ENCODE data around the gene APRT.

The APRT gene

GRCh38 chr16:88806491-88807111 is 5.1 kb downstream of the APRT start:
- no peaks in the 10 kb centered on the region for H3K27me3 ChIP-seq (ENCODE audit: low read depth, low read length)
- peaks cover 51% of the 10 kb centered on the region for H3K79me2 ChIP-seq (ENCODE audit: low read length)
- peaks cover 47% of the 10 kb centered on the region for H3K36me3 ChIP-seq (replicated peaks; ENCODE audit: low read depth, low read length)
- no peak overlapping the region for H3K9ac ChIP-seq (ENCODE audit: low read length)
- H3K4me1 ChIP-seq (ENCODE audit: low read length), result peaks cover 23% of the 10 kb centered on the region
- H2AFZ ChIP-seq (ENCODE audit: low read depth, low read length), result no peak overlapping the region
- TF ChIP-seq EZH2phosphoT487 (IDR thresholded peaks at IDR 0.05; ENCODE audit: low read depth) (no peak), CTCF (IDR thresholded peaks at IDR 0.05; ENCODE audit: low read depth, low read length) (no peak)
- H3K9me3 ChIP-seq (ENCODE audit: insufficient read depth, low read length), result no peaks in the 10 kb centered on the region
- no peak overlapping the region for H3K4me2 ChIP-seq (ENCODE audit: low read length)
- no peak overlapping the region for H3K27ac ChIP-seq (ENCODE audit: low read length)
- H3K4me3 ChIP-seq (ENCODE audit: low read length), result no peak overlapping the region
- H4K20me1 ChIP-seq (ENCODE audit: insufficient read depth, low read length), result peaks cover 26% of the 10 kb centered on the region

GRCh38 chr16:88805887-88806393 is 5.8 kb downstream of the APRT start:
- peaks cover 45% of the 10 kb centered on the region for H3K79me2 ChIP-seq (ENCODE audit: low read length)
- H3K9me3 ChIP-seq (ENCODE audit: insufficient read depth, low read length), result no peaks in the 10 kb centered on the region
- no peak overlapping the region for H3K4me3 ChIP-seq (ENCODE audit: low read length)
- no peak for TF ChIP-seq CTCF (IDR thresholded peaks at IDR 0.05; ENCODE audit: low read depth, low read length)
- no peak for TF ChIP-seq EZH2phosphoT487 (IDR thresholded peaks at IDR 0.05; ENCODE audit: low read depth)
- H4K20me1 ChIP-seq (ENCODE audit: insufficient read depth, low read length), result peaks cover 26% of the 10 kb centered on the region
- peaks cover 52% of the 10 kb centered on the region for H3K36me3 ChIP-seq (replicated peaks; ENCODE audit: low read depth, low read length)
- no peak overlapping the region for H3K27ac ChIP-seq (ENCODE audit: low read length)
- H2AFZ ChIP-seq (ENCODE audit: low read depth, low read length), result no peak overlapping the region
- H3K4me2 ChIP-seq (ENCODE audit: low read length), result no peak overlapping the region
- H3K4me1 ChIP-seq (ENCODE audit: low read length), result peaks cover 25% of the 10 kb centered on the region
- H3K27me3 ChIP-seq (ENCODE audit: low read depth, low read length), result no peaks in the 10 kb centered on the region
- H3K9ac ChIP-seq (ENCODE audit: low read length), result no peak overlapping the region

GRCh38 chr16:88805340-88805715 is 6.4 kb downstream of the APRT start:
- Histone ChIP-seq H3K27me3 (ENCODE audit: low read depth, low read length) (no peaks in the 10 kb centered on the region), H3K9ac (ENCODE audit: low read length) (no peak overlapping the region; the same call in 1 of the 2 replicates), H3K27ac (ENCODE audit: low read length) (no peak overlapping the region), H3K36me3 (replicated peaks; ENCODE audit: low read depth, low read length) (peaks cover 52% of the 10 kb centered on the region), H4K20me1 (ENCODE audit: insufficient read depth, low read length) (peaks cover 24% of the 10 kb centered on the region), H3K4me3 (ENCODE audit: low read length) (peak overlapping the region; percentile 78), H2AFZ (ENCODE audit: low read depth, low read length) (no peak overlapping the region), H3K4me2 (ENCODE audit: low read length) (peak overlapping the region; percentile 61), H3K79me2 (ENCODE audit: low read length) (peaks cover 39% of the 10 kb centered on the region), H3K9me3 (ENCODE audit: insufficient read depth, low read length) (no peaks in the 10 kb centered on the region), H3K4me1 (ENCODE audit: low read length) (peaks cover 20% of the 10 kb centered on the region)
- no peak for TF ChIP-seq EZH2phosphoT487 (IDR thresholded peaks at IDR 0.05; ENCODE audit: low read depth)
- TF ChIP-seq CTCF (IDR thresholded peaks at IDR 0.05; ENCODE audit: low read depth, low read length), result no peak

- no peaks in the 10 kb centered on the region for H3K9me3 ChIP-seq (ENCODE audit: insufficient read depth, low read length)
- no peak overlapping the region for H2AFZ ChIP-seq (ENCODE audit: low read depth, low read length)
- H3K27me3 ChIP-seq (ENCODE audit: low read depth, low read length), result no peaks in the 10 kb centered on the region
- peak overlapping the region; percentile 78 for H3K4me3 ChIP-seq (ENCODE audit: low read length)
- peaks cover 48% of the 10 kb centered on the region for H3K36me3 ChIP-seq (replicated peaks; ENCODE audit: low read depth, low read length)
- peak overlapping the region; percentile 78 for H3K9ac ChIP-seq (ENCODE audit: low read length)
- TF ChIP-seq EZH2phosphoT487 (IDR thresholded peaks at IDR 0.05; ENCODE audit: low read depth) (no peak), CTCF (IDR thresholded peaks at IDR 0.05; ENCODE audit: low read depth, low read length) (no peak)
- H3K4me1 ChIP-seq (ENCODE audit: low read length), result peaks cover 14% of the 10 kb centered on the region; the same call in 1 of the 2 replicates
- H4K20me1 ChIP-seq (ENCODE audit: insufficient read depth, low read length), result peaks cover 19% of the 10 kb centered on the region
- H3K79me2 ChIP-seq (ENCODE audit: low read length), result peaks cover 33% of the 10 kb centered on the region
- peak overlapping the region; percentile 77 for H3K27ac ChIP-seq (ENCODE audit: low read length)
- peak overlapping the region; percentile 61 for H3K4me2 ChIP-seq (ENCODE audit: low read length)
These were observed 7.0 kb downstream of the APRT start for GRCh38 chr16:88804552-88805339.

Data from OCI-LY3 (cell line).